GM13977 (cell line): ENCODE data around the gene DTNB.
"Not testable (repeated sequence)": the region's sequence is repeated elsewhere in the genome, so short reads cannot be mapped to it uniquely, and the experiment has no call there.

Experiments used
- DNase-seq: peaks from one replicate; pipeline ENCODE4 v3.0.0; 2012; ENCODE audit warnings: low spot score
- in situ Hi-C: fragments of 300-500 bp; cut with MboI; formaldehyde crosslinking; loops from one replicate; pipeline ENCODE4 v1.12.0; 2022; ENCODE audit warnings: low sequenced_read_pairs, low pct_unique_long_range_greater_than_20kb, mixed read lengths, inconsistent platforms; ENCODE audit not compliant: unreplicated experiment
- TF ChIP-seq, protein P1 (sequence below): IDR thresholded peaks from 2 replicates; pipeline ENCODE4 v1.5.1; 2012; ENCODE audit warnings: mild to moderate bottlenecking, control low read depth; ENCODE audit not compliant: insufficient read depth; ENCODE audit errors: extremely low read depth, missing control alignments

Gene DTNB

DNA sequence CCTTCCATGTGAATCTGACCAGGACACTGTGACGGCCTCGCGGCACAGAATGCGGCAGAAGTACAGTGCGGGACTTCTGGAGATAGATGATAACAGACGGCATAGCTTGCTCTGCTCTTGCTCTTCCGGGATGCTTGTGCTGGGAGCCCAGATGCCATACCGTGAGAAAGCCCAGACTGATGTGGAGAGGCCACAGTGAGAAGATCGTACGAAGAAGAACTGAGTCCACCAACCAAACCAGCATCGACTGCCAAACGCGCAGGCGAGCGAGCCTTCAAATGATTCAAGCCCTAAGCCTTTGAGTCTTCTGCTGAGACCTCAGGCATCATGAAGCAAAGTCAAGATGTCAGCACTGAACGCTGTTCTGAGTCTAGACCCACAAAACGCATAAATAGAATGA, 33.7 kb downstream of the DTNB start:
- TF ChIP-seq, protein P1, sequence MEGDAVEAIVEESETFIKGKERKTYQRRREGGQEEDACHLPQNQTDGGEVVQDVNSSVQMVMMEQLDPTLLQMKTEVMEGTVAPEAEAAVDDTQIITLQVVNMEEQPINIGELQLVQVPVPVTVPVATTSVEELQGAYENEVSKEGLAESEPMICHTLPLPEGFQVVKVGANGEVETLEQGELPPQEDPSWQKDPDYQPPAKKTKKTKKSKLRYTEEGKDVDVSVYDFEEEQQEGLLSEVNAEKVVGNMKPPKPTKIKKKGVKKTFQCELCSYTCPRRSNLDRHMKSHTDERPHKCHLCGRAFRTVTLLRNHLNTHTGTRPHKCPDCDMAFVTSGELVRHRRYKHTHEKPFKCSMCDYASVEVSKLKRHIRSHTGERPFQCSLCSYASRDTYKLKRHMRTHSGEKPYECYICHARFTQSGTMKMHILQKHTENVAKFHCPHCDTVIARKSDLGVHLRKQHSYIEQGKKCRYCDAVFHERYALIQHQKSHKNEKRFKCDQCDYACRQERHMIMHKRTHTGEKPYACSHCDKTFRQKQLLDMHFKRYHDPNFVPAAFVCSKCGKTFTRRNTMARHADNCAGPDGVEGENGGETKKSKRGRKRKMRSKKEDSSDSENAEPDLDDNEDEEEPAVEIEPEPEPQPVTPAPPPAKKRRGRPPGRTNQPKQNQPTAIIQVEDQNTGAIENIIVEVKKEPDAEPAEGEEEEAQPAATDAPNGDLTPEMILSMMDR: no peak
- DNase-seq: no peak
- in situ Hi-C loops: no loop called here

- no peak for DNase-seq
- TF ChIP-seq, protein P1: no peak
- in situ Hi-C loops: no loop called here
Measured at GRCh38 chr2:25639131-25639530, 34.2 kb downstream of the DTNB start.

- in situ Hi-C loops: no loop called here
Measured at GRCh38 chr2:25635797-25636196, 37.6 kb downstream of the DTNB start.

GRCh38 chr2:25633801-25634200, 39.6 kb downstream of the DTNB start:
- in situ Hi-C loops, DNase-seq: not testable (repeated sequence)

More at GRCh38 chr2:25635797-25636196, 37.6 kb downstream of the DTNB start:
- TF ChIP-seq, protein P1: no peak
- DNase-seq: no peak

GRCh38 chr2:25632396-25632795, 41.0 kb downstream of the DTNB start:
- in situ Hi-C loops: no loop called here
- DNase-seq: no peak
- TF ChIP-seq, protein P1: no peak

DNA sequence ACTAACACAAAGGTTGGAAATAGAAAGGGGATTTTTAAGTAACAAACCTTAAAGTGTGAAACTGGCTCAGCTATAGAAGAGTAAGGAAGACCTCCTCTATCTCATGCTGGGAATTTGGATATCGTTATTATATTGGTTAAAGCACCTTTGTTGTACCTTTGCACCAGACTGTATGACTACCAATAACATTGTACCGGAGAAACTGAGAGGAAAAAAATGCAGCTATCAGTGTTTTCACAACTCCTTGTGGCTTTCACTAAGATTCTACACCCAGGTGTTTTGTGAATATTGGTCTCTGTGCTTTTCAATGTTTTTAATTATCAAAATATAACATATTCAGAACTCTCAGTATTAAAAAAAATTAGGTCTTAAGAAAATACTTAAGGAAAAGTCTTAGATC, 48.7 kb downstream of the DTNB start:
- in situ Hi-C loops: no loop called here
- TF ChIP-seq, protein P1: no peak
- DNase-seq: no peak

DNA sequence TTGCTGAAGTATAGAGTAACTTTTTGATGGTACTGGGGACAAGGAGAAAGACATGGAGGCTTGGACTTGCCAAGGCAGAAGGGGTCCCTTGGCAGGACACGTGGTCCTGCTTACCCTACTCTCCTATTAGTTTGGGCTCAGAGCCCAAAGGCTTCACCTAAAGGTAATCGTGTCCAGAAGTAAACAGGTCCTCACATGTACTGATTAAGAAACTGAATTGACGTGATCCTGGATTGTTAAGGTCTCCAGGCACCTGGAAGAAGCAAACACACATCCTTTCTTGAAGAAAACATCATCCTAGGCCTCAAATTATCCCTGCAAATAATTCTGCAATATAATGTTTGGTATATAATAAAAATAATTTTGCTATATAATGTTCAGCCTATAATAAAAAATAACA, 50.0 kb downstream of the DTNB start:
- in situ Hi-C loops: no loop called here
- TF ChIP-seq, protein P1: no peak
- DNase-seq: no peak
